GM12892 (cell line): Measurements from ENCODE around the gene LRRC1.

ENCODE experiments used
- POLR2A ChIP-seq: IDR thresholded peaks from 2 replicates; pipeline ENCODE4 v1.6.1; 2011; ENCODE audit warnings: low read depth, low read length, control low read depth
- POLR2AphosphoS5 ChIP-seq: IDR thresholded peaks from 2 replicates; pipeline ENCODE4 v1.6.1; 2011; ENCODE audit warnings: low read depth, low read length, control low read depth
- TAF1 ChIP-seq: IDR thresholded peaks from 2 replicates; pipeline ENCODE4 v1.6.1; 2011; ENCODE audit warnings: low read depth, mild to moderate bottlenecking, control low read depth, low read length, borderline replicate concordance

DNA sequence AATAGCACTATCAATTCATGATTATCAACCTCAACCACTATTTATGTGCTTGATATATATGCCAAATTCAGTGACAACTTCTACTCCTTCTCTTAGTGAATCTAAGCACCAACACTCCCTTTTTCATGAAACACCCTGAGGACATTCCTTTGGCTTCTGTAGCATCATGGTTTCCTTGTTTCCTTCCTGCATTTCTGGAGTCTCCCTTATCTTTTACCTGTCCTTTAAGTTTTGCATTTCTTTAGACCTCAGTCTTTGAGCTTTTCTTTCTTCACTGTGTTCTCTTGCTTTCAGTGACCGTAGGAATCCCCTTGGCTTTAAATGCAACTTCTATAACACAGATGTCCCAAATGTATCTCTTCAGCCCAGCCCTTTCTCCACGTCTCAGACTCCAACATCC, 172.6 kb downstream of the LRRC1 start:
- TF ChIP-seq POLR2A (no peak), POLR2AphosphoS5 (no peak), TAF1 (no peak)
